Fibroblast of villous mesenchyme (primary cell): ENCODE results near the gene QSOX2. TPM values are rescaled to one million over a fixed set of nuclear protein-coding genes. Genes with fewer than 3 reads are reported as not detected.

ENCODE experiments used
- DNase-seq: peaks from one replicate; pipeline ENCODE4 v3.0.0-alpha.2; 2010; ENCODE audit warnings: low read depth
- H3K4me3 ChIP-seq: 2 replicates; pipeline ENCODE4 v1.5.1; 2011; ENCODE audit warnings: low read depth, mild to moderate bottlenecking, low read length
- CTCF ChIP-seq: IDR thresholded peaks from 2 replicates; pipeline ENCODE4 v1.5.1; 2012; ENCODE audit warnings: low read depth, mild to moderate bottlenecking, low read length; ENCODE audit not compliant: insufficient read depth
- total RNA-seq: library from RNA; depleted of rRNA; stranded (reverse); fragments of >200 nt; gene quantifications from 2 replicates; pipeline ENCODE4 v1.2.3, GENCODE V29; 2012

The QSOX2 gene
- total RNA-seq, 1 donor = 15.1 TPM

- H3K4me3 ChIP-seq = no peak overlapping the region
- DNase-seq = no peak
- no peak for TF ChIP-seq CTCF
Measured at GRCh38 chr9:136225366-136225747, 20.3 kb downstream of the QSOX2 start.

- DNase-seq = no peak
- no peak for TF ChIP-seq CTCF
- no peak overlapping the region for H3K4me3 ChIP-seq
Measured at GRCh38 chr9:136223871-136224640, 21.6 kb downstream of the QSOX2 start.

- DNase-seq = no peak
- TF ChIP-seq CTCF = no peak
- no peak overlapping the region for H3K4me3 ChIP-seq
Measured at GRCh38 chr9:136222906-136223285, 22.7 kb downstream of the QSOX2 start.

- H3K4me3 ChIP-seq = no peak overlapping the region
- no peak for DNase-seq
- no peak for TF ChIP-seq CTCF
Measured at GRCh38 chr9:136222166-136222905, 23.3 kb downstream of the QSOX2 start.

- TF ChIP-seq CTCF = no peak
- DNase-seq = peak; percentile 58
- H3K4me3 ChIP-seq = no peak overlapping the region
Measured at GRCh38 chr9:136220017-136220729, 25.4 kb downstream of the QSOX2 start.

GRCh38 chr9:136219276-136219675 is 26.3 kb downstream of the QSOX2 start:
- H3K4me3 ChIP-seq = no peak overlapping the region
- no peak for TF ChIP-seq CTCF
- DNase-seq = peak; percentile 80
